Hepatocyte (in vitro differentiated cells): Measurements from ENCODE around the gene ATXN1. TPM values are rescaled to one million over a fixed set of nuclear protein-coding genes. Genes with fewer than 3 reads are reported as not detected.

ENCODE experiments used
- DNase-seq: peaks from one replicate; pipeline ENCODE4 v3.0.0-alpha.2; 2016; ENCODE audit warnings: low spot score
- H2AFZ ChIP-seq: fragments of 200-600 bp; sonication (generic); 2 replicates; pipeline ENCODE4 v1.6.0; 2016; ENCODE audit warnings: antibody characterized with exemption, mild to moderate bottlenecking
- H3K27ac ChIP-seq: fragments of 200-600 bp; sonication (generic); 2 replicates; pipeline ENCODE4 v1.5.1; 2016; ENCODE audit warnings: mild to moderate bottlenecking
- H3K27me3 ChIP-seq: fragments of 200-600 bp; sonication (generic); 2 replicates; pipeline ENCODE4 v1.6.1; 2016
- H3K36me3 ChIP-seq: fragments of 200-600 bp; sonication (generic); replicated peaks from 2 replicates; pipeline ENCODE4 v1.5.1; 2016; ENCODE audit warnings: low read depth; ENCODE audit not compliant: insufficient read depth
- H3K4me1 ChIP-seq: fragments of 200-600 bp; sonication (generic); 2 replicates; pipeline ENCODE4 v1.5.1; 2016; ENCODE audit warnings: mild to moderate bottlenecking, moderate library complexity; ENCODE audit not compliant: insufficient read depth
- H3K4me2 ChIP-seq: fragments of 200-600 bp; sonication (generic); 2 replicates; pipeline ENCODE4 v1.6.0; 2016
- H3K4me3 ChIP-seq: fragments of 200-600 bp; sonication (generic); 2 replicates; pipeline ENCODE4 v1.5.1; 2016; ENCODE audit warnings: mild to moderate bottlenecking
- H3K79me2 ChIP-seq: fragments of 200-600 bp; sonication (generic); 2 replicates; pipeline ENCODE4 v1.6.0; 2017; ENCODE audit warnings: mild to moderate bottlenecking
- H3K9me2 ChIP-seq: fragments of 200-600 bp; sonication (generic); replicated peaks from 2 replicates; pipeline ENCODE4 v1.6.0; 2017; ENCODE audit warnings: mild to moderate bottlenecking; ENCODE audit not compliant: insufficient read depth
- H3K9me3 ChIP-seq: fragments of 200-600 bp; sonication (generic); 2 replicates; pipeline ENCODE4 v1.5.1; 2016; ENCODE audit warnings: low read depth, mild to moderate bottlenecking
- H4K20me1 ChIP-seq: fragments of 200-600 bp; sonication (generic); 2 replicates; pipeline ENCODE4 v1.6.0; 2016; ENCODE audit warnings: mild to moderate bottlenecking; ENCODE audit not compliant: insufficient read depth, poor library complexity, severe bottlenecking
- CTCF ChIP-seq: fragments of 200-600 bp; sonication (generic); IDR thresholded peaks from 2 replicates; pipeline ENCODE4 v1.5.1; 2016; ENCODE audit warnings: antibody characterized with exemption, mild to moderate bottlenecking; ENCODE audit not compliant: poor library complexity
- EZH2 ChIP-seq: fragments of 200-600 bp; sonication (generic); IDR thresholded peaks from 2 replicates; pipeline ENCODE4 v1.6.1; 2016; ENCODE audit warnings: antibody characterized with exemption, mild to moderate bottlenecking, borderline replicate concordance
- EZH2phosphoT487 ChIP-seq: fragments of 200-600 bp; sonication (generic); IDR thresholded peaks from one replicate; pipeline ENCODE4 v1.6.1; 2018; ENCODE audit warnings: antibody characterized with exemption, mild to moderate bottlenecking, low read depth, moderate library complexity; ENCODE audit not compliant: unreplicated experiment, severe bottlenecking
- WGBS: methylation state at CpG from one replicate; pipeline ENCODE4 v1.1.6; 2016; ENCODE audit warnings: low lambda C conversion rate; ENCODE audit errors: missing lambda C conversion rate; 5-methylcytosine and 5-hydroxymethylcytosine counted together
- polyA plus RNA-seq: library from polyadenylated mRNA; unstranded; fragments of >200 nt; fragmentation: Nextera tagmentation; extraction: Ambion mirVana; gene quantifications from 2 replicates; pipeline ENCODE4 v1.2.1, GENCODE V29; 2016
- total RNA-seq: library from RNA; depleted of rRNA; stranded (reverse); fragments of >200 nt; gene quantifications from 2 replicates; pipeline ENCODE4 v1.2.3, GENCODE V29; 2014

Gene ATXN1
- total and polyA plus RNA-seq, 2 experiments from 2014 or later: 14.7 to 32.6 TPM

GRCh38 chr6:16768477-16768830 lies 7.2 kb upstream of the ATXN1 start:
- no peaks in the 10 kb centered on the region for H3K79me2 ChIP-seq
- no peaks in the 10 kb centered on the region for H3K9me3 ChIP-seq
- no peak for DNase-seq
- WGBS: 29% methylated on average over 3 of the region's 3 CpGs
- H3K9me2 ChIP-seq: no peaks in the 10 kb centered on the region
- TF ChIP-seq EZH2phosphoT487 (no peak), EZH2 (no peak), CTCF (no peak)
- H3K27me3 ChIP-seq: no peaks in the 10 kb centered on the region
- no peaks in the 10 kb centered on the region for H3K36me3 ChIP-seq
- H3K27ac ChIP-seq: peak overlapping the region; percentile 10
- H2AFZ ChIP-seq: no peak overlapping the region
- H3K4me2 ChIP-seq: no peak overlapping the region
- H3K4me1 ChIP-seq: peaks cover 23% of the 10 kb centered on the region
- H4K20me1 ChIP-seq: no peaks in the 10 kb centered on the region
- no peak overlapping the region for H3K4me3 ChIP-seq

- no peak overlapping the region for H3K4me2 ChIP-seq
- TF ChIP-seq EZH2phosphoT487 (no peak), EZH2 (no peak), CTCF (no peak)
- no peaks in the 10 kb centered on the region for H3K79me2 ChIP-seq
- peaks cover 23% of the 10 kb centered on the region for H3K4me1 ChIP-seq
- WGBS: 43% methylated on average over 2 of the region's 2 CpGs
- H3K27ac ChIP-seq: peak overlapping the region; percentile 19
- no peaks in the 10 kb centered on the region for H3K36me3 ChIP-seq
- H3K27me3 ChIP-seq: no peaks in the 10 kb centered on the region
- no peak for DNase-seq
- no peak overlapping the region for H2AFZ ChIP-seq
- no peaks in the 10 kb centered on the region for H4K20me1 ChIP-seq
- no peaks in the 10 kb centered on the region for H3K9me2 ChIP-seq
- H3K9me3 ChIP-seq: no peaks in the 10 kb centered on the region
- H3K4me3 ChIP-seq: no peak overlapping the region
Measured at GRCh38 chr6:16767765-16768476, 6.7 kb upstream of the ATXN1 start.

GRCh38 chr6:16766836-16767745 lies 5.8 kb upstream of the ATXN1 start:
- Histone ChIP-seq H3K4me1 (peaks cover 23% of the 10 kb centered on the region), H3K4me2 (no peak overlapping the region), H3K27ac (no peak overlapping the region), H3K27me3 (no peaks in the 10 kb centered on the region), H3K9me2 (no peaks in the 10 kb centered on the region), H3K79me2 (no peaks in the 10 kb centered on the region), H4K20me1 (no peaks in the 10 kb centered on the region), H3K4me3 (no peak overlapping the region), H2AFZ (no peak overlapping the region), H3K9me3 (no peaks in the 10 kb centered on the region), H3K36me3 (no peaks in the 10 kb centered on the region)
- TF ChIP-seq CTCF (no peak), EZH2phosphoT487 (no peak), EZH2 (no peak)
- WGBS: 88% methylated on average over 7 of the region's 7 CpGs
- no peak for DNase-seq
